Measurements from ENCODE around the gene COPZ1.
"Not testable (repeated sequence)": the region's sequence is repeated elsewhere in the genome, so short reads cannot be mapped to it uniquely, and the experiment has no call there.

COPZ1 gene

DNA sequence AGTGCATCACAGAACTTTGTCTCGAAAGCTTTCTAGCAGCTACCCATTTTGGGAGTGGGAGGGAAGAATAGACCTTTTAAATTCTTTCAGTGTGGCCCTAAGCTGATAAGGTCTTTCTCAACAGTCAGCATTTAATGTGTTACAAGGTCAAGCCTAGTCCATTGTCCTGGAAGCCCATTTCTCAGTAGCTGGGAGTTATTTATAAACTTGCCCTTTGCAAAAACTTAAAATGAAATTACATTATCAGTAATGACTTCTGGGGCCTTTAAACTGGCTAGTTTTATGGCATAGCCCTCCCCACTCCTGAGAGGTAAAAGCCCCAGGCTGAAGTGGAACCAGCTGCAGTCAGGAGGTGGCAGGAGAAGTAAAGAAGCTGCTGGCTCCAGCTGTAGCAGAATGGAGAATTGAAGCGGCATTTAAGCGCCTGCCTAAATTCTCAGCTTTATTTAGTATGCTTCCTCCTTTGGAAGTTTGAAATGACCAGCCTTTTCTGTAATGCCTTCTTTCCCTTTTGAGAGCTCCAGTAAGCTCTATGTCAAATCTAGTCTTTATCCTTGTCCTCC, 12.4 kb downstream of the COPZ1 start:
- no peak for DNase-seq

GRCh38 chr12:54337854-54338650, 13.1 kb downstream of the COPZ1 start:
- no peak for DNase-seq

GRCh38 chr12:54338698-54339296, 13.9 kb downstream of the COPZ1 start:
- DNase-seq: no peak

DNA sequence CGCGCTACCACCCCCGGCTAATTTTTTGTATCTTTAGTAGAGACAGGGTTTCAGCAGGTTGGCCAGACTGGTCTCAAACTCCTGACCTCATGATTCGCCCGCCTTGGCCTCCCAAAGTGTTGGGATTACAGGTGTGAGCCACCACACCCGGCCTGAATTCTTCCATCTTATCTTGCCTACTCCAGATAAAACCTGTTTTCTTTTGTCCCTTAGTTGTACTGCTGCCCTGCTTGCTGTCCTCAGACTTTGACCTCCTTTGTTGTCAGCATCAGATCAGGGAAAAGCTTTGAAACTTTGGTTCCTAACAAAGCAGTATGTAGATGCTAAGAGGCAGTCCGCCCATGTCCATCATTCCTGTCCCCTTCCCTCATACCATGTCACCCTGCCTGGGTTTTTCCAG, 15.9 kb downstream of the COPZ1 start:
- no peak for DNase-seq

DNA sequence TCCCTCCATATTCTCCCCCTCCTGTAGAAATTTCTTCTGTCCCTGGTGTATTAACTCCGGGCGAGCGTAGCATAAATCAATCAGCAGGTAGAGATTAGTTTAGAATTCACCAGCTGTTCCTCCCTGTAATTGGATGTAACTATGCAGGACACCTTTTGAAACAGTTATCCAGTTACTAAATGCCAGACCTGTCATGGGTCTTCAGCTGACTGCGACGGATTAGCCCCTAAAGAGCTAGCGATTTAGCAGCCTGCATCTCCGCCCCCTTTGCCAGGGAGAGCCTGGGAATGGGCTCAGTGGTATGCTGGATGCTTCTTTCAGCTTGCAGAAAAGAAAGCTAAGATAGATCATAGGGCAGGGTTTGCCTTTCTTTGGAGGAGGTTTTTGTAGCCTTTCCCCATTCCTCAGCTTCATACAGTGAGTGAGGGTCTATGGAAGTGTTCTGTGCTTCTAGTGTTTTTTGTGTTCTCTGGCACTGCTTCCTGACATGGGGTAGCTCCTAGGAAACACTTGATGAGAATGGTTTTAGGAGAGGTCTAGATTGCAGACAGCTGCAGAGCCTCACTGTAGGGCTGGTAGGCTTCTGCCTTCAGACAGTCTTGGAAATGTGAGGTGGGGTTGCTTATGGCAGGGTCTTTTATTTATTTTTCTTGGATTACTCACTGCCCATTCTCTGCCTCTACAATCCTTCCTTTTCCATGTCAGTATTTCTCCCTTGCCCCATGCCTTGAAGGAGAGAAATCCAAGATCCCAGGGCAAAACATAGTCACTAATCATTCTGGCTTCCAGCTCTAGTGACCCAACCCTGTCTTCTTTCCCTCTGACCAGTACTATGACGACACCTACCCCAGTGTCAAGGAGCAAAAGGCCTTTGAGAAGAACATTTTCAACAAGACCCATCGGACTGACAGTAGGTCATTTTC, 16.7 kb downstream of the COPZ1 start:
- no peak for DNase-seq

GRCh38 chr12:54349036-54349435, 24.1 kb downstream of the COPZ1 start:
- DNase-seq: no peak

- DNase-seq: no peak
These were observed 24.7 kb downstream of the COPZ1 start for GRCh38 chr12:54349679-54350078.

DNA sequence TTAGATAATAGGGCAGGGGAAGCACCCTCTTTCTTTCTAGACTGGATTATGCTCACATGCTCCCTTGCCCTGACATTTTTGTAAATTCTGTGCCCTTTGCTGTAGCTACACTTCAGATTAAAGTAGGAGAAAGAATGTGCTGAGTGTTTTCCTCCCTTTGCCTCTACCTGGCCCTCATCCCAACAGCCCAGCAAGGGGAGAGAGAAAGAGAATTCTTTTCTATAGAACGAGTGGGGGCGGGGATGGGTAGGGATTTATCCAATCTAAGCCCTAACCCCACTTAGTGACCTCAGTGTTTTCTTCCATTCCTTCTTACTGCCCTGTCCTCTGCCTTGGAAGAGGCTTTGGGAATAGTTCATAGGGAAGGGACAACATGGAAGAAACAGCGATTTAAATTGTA, 25.8 kb downstream of the COPZ1 start:
- DNase-seq: no peak

DNA sequence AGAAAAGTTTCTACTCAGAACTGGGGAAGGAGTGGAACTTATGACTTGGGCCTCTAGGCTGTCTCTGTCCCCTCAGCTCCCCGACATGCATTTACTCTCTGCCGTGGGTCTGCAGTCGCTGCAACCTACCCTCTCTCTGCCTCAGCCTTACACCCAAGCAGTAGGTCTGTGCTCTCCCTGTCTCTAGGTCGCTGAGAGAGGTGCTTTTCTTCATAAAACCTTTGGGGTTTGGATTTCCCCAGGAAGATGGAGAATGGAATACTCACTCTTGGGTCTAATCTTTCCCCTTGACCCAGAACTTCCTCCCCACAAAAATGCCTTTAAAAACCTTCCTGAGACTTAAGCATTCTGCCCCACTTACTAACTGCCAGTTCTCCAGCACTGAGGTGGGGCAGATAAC, 26.4 kb downstream of the COPZ1 start:
- DNase-seq: no peak

DNA sequence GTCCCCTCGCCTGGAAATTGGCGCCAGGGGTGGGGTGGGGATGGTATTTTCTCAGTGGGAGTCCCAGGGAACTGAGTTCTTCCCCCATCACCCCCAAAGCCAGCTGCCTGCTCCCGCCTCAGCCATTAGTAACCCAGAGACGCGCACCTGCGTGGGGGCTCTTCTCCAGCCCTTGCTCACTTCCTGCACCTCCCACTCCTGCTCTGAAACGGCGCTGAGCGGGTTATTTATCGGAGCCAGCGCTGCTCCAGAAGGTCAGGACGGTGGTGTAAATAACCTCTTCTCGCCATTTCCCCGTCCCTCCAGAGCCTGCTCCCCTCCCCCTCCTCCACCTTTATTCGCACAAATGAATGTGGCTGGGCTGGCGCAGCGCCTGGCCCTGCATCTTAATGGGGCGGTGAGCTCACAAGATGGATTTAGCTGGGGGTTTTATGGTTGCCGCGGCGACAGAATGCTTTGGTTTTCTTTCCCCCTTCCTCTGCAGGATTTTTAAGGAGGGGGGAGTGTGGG, 27.1 kb downstream of the COPZ1 start:
- peak; percentile 66 for DNase-seq

- peak; percentile 66 for DNase-seq
These were observed 28.3 kb downstream of the COPZ1 start for GRCh38 chr12:54352891-54353874.

DNA sequence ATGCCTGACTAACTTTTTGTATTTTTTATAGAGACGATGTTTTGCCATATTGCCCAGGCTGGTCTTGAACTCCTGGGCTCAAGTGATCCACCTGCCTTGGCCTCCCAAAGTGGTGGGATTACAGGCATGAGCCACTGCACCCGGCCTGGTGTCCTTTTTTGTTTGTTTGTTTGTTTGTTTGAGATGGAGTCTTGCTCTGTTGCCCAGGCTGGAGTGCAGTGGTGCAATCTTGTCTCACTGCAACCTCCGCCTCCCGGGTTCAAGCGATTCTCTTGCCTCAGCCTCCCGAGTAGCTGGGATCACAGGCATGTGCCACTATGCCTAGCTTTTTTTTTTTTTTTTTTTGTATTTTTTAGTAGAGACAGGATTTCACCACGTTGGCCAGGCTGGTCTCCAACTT, 29.3 kb downstream of the COPZ1 start:
- DNase-seq: not testable (repeated sequence)

DNA sequence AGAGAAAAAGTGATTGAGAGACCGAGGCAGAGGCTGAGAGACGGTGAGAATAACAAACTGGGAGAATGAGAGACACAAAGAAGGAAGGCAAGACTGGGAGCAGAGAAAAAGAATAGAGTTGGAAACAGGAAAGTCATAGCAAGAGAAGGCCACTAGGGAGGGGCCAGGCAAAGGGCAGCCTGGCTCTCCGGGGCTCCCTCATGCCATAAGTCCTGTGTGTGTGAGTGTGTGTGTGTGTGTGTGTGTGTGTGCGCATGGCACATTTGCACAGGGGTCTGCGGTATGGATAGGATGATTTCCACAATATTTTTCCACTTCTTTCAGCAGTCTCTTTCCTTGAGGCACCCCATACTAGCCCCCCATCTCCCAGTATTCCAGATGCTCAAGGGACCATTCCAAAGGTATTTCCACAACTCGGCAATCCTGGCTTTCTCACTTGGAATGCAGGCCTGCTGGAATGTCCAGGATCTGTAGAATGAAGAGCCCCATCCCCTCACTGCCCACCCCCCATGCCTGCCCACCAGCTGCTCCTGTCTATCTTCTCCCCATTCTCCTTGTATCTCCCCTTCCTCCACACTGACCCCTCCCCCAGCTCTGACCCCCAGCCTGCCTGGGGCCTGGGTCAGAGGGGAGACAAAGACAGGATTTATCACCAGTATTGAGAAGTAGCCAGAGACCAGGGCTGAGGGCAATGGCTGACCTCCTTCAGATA, 30.3 kb downstream of the COPZ1 start:
- no peak for DNase-seq

DNA sequence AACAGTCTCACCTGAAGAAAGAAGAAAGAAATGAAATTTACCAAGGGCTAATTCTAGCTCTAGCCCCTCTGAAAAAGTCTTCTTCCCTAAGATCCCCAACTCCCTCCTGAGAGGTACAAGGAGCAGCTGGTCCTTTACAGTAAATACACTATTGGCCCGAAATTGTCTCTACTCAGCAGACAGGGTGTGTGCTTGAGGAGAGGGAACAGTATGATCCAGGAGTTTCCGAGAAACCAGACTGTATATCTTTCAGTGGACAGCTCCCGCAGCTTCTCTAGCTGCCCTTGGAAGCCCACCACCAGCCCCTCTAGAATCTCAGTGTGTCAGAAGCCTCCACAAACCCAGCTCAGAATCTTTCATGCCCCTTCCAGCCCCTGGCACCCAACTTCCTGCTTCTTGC, 31.3 kb downstream of the COPZ1 start:
- no peak for DNase-seq

DNA sequence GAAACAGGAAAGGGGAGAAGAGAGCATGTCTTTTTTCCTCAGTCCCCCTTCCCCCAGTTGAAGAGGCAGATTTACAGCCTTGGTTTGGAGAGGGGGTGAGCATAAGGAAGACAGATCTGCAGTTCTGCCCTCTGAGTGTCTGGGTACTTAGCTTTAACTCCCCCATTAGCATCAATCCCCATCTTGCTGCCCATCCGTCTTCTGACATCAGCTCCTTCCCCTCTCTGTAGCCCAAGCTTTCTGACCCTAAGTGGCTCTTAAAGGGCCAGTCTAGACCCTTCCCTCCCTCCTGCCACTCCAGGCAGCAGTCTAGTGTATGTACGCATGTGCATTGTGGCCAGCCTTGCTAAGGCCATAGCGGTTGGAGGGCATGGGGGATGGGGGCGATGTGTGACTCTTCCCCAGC, 32.0 kb downstream of the COPZ1 start:
- no peak for DNase-seq

DNA sequence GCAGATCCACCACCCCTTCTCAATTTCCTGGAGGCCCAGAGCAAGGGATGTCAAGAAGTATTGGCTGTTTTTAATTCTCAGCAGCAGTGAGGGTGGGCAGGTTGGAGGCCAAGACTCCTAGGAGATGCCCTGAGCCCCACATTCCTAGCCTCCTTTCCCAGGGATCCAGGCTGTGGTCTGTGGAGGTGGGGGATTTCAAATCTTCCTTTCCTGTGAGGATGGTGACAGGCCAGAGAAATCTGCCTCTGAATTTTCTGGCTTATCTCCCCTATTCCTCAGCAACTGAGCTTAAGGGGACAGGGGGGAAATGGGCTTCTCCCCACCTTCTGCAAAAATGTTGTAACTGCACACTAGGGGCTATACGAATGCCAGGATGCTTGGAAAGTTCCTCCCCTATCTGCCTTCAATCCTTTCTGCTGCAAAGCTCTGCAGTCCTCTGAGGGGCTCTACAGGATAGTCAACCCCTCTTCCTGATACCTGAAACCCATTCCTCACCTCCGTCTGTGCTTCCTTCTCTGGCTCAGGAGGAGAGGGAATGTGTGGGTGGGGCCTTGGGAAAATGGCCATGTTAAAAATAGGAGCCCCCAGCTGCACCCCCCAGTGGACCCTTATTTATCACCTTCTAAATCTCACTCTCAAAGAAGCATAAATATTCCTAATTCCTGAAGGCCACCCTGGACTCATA, 32.7 kb downstream of the COPZ1 start:
- no peak for DNase-seq

DNA sequence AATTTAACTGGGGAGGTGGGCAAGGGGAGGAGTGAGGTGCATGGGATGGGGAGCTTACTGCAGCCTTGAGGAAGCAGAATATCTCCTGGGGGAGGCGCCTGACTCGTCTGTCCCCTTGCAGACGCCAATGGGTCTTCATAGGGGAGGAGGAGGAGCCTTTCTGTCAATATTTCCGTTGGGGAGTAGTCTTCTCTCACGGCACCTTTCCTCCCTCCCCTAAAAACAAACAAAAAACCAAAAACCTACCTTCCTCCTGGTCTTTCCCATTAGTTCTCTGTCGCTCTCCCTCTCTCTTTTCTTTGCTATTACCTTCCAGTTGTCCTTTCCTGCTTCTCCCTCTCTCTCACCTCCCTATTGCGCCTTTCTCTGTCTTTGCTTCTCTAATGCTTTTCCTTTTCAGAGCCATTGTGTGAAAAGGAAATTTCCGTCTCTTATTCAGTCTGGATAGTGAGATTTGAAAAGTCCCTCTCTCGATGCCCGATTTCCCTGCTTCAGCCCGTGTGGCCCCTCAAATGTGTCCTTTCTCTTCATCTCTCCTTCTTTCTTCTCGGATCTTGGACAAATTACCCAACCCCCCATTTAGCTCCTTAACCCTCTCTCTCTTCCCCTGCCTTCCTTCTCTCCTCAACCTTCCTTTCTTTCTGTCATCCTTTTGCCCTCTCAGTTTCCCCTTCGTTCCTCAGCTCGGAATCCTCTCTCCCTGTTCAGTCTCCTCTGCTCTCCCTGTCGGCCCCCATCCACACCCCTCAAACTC, 33.4 kb downstream of the COPZ1 start:
- peak; percentile 43 for DNase-seq

GRCh38 chr12:54358945-54359761, 34.2 kb downstream of the COPZ1 start:
- DNase-seq: peak; percentile 95
